Measurements from ENCODE around the gene TSEN34. TPM values are rescaled to one million over a fixed set of nuclear protein-coding genes. Genes with fewer than 3 reads are reported as not detected.
A peak's percentile ranks its signal among the peaks of the same experiment; 100 is the strongest.

Gene TSEN34
- total RNA-seq, 2 experiments from 2014 or later = 8.4 to 8.6 TPM

DNA sequence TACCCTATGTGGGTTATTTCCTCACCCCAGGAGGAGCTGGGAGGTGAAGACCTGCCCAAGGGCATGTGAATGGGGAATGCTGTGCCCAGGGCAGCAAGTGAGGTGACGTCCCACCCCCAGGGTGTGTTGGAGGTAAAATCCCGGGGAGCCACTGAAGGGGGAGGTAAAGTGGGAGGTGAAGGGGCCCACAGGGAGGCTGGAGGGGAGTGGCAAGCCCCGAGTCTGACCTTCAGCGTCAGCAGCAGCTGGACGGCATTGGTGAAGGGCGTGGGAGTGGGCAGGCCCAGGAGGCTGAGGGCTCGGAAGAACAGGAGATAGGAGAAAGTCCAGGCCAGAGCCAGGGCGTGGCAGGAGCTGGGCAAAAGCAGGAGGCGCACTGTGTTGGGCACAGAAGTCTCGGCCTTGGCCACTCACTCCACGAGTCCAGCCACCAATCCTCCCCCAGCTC lies 4.2 kb upstream of the TSEN34 start:
- Mint-ChIP-seq H3K27ac (peak overlapping the region; percentile 85), H3K36me3 (ENCODE audit: low read depth) (peaks cover 28% of the 10 kb centered on the region), H3K4me3 (peak overlapping the region; percentile 88), H3K27me3 (no peaks in the 10 kb centered on the region), H3K4me1 (ENCODE audit: low read depth) (peaks cover 32% of the 10 kb centered on the region), H3K9me3 (no peaks in the 10 kb centered on the region)
- Histone ChIP-seq H3K9me3 (ENCODE audit: control insufficient read depth in 1 of 2, insufficient read depth in 1 of 2, low read length in 2 of 2) (no peaks in the 10 kb centered on the region), H3K4me1 (ENCODE audit: insufficient read depth, low read length) (peaks cover 26% of the 10 kb centered on the region), H3K27me3 (ENCODE audit: control insufficient read depth in 1 of 2, insufficient read depth in 2 of 2, low read length in 2 of 2) (no peaks in the 10 kb centered on the region), H3K36me3 (ENCODE audit: insufficient read depth, low read length) (peaks cover 5% of the 10 kb centered on the region), H3K4me3 (ENCODE audit: low read length) (no peak overlapping the region), H3K27ac (ENCODE audit: low read depth in 1 of 2, low read length in 2 of 2) (no peak overlapping the region)
- ChIA-PET POLR2A (interaction anchor here (1.1 to 1.8 kb wide), 2 partner anchors 14 to 72 kb away, joined by 3 to 8 read pairs; partner anchors contain the start of genes PRPF31 and TFPT), CTCF (interaction anchor here (1.2 to 2.9 kb wide), 2 partner anchors 14 to 19 kb away, joined by 4 to 20 read pairs; partner anchors contain the start of gene TMC4)
- TF ChIP-seq, protein P1, sequence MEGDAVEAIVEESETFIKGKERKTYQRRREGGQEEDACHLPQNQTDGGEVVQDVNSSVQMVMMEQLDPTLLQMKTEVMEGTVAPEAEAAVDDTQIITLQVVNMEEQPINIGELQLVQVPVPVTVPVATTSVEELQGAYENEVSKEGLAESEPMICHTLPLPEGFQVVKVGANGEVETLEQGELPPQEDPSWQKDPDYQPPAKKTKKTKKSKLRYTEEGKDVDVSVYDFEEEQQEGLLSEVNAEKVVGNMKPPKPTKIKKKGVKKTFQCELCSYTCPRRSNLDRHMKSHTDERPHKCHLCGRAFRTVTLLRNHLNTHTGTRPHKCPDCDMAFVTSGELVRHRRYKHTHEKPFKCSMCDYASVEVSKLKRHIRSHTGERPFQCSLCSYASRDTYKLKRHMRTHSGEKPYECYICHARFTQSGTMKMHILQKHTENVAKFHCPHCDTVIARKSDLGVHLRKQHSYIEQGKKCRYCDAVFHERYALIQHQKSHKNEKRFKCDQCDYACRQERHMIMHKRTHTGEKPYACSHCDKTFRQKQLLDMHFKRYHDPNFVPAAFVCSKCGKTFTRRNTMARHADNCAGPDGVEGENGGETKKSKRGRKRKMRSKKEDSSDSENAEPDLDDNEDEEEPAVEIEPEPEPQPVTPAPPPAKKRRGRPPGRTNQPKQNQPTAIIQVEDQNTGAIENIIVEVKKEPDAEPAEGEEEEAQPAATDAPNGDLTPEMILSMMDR (IDR thresholded peaks at IDR 0.05) = no peak
- ATAC-seq (ENCODE audit: poor library complexity) = no peak
- intact Hi-C loops (cut with DNase I, micrococcal nuclease) = loop anchor here in 1 of 2 experiments (5.0 kb wide), 1 partner anchor 45 kb away; no protein-coding TSS in a partner anchor
- DNase-seq = peak in 1 of 14 experiments; percentile 33

DNA sequence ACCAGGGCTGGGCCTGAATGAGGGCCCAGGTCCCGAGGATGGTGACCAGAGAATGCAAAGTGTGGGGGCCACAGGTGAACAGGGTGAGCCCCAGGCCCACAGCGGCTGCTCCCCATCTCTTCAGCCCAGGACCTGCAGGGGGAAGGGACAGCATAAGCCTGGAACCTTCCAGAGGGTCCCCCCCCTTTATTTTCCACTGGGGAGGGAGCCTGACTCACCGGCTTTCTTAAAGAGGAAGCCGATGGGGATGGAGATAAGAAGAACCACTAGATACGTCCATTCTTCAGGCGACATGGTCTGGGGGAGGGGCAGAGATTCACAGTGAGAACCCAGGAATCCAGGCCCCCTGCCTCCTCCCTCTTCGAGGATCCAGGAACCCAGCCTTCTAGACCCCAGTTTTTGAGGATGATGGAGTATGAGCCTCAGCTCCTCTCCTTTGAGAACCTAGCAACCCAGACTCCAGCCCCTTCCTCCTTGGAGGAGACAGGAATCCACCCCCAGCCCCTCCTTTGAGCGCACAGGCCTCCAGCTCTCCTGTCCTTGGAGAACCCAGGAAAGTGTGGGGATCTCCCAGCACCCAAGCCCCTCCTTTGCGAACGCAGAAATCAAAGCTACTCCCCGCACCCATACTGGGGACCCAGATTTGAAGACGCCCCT lies 2.8 kb upstream of the TSEN34 start:
- H3K27ac ChIP-seq (ENCODE audit: low read depth in 1 of 2, low read length in 2 of 2) = peak overlapping the region in 1 of 2 donors; percentile 18
- H3K4me1 ChIP-seq (ENCODE audit: insufficient read depth, low read length) = peaks cover 33% of the 10 kb centered on the region
- peak overlapping the region; percentile 88 for H3K4me3 Mint-ChIP-seq
- H3K27me3 ChIP-seq (ENCODE audit: control insufficient read depth in 1 of 2, insufficient read depth in 2 of 2, low read length in 2 of 2) = no peaks in the 10 kb centered on the region
- no peak for ATAC-seq (ENCODE audit: poor library complexity)
- TF ChIP-seq, protein P1 (IDR thresholded peaks at IDR 0.05) = no peak
- no peaks in the 10 kb centered on the region for H3K9me3 Mint-ChIP-seq
- POLR2A ChIA-PET = interaction anchor here (1.4 to 5.8 kb wide), 8 partner anchors 13 to 1066 kb away, joined by 4 to 148 read pairs (median 42); partner anchors contain the start of genes CNOT3, LENG1, PRPF31 and RPS9
- H3K9me3 ChIP-seq (ENCODE audit: control insufficient read depth in 1 of 2, insufficient read depth in 1 of 2, low read length in 2 of 2) = no peaks in the 10 kb centered on the region
- peak overlapping the region; percentile 85 for H3K27ac Mint-ChIP-seq
- peaks cover 7% of the 10 kb centered on the region for H3K36me3 ChIP-seq (ENCODE audit: insufficient read depth, low read length)
- H3K36me3 Mint-ChIP-seq (ENCODE audit: low read depth) = peaks cover 36% of the 10 kb centered on the region
- H3K27me3 Mint-ChIP-seq = no peaks in the 10 kb centered on the region
- peak in 12 of 14 experiments; percentile 23 to 77 (median 52) for DNase-seq
- peak overlapping the region; percentile 74 for H3K4me3 ChIP-seq (ENCODE audit: low read length)
- H3K4me1 Mint-ChIP-seq (ENCODE audit: low read depth) = peaks cover 33% of the 10 kb centered on the region
- CTCF ChIA-PET = interaction anchor here (1.0 to 2.9 kb wide), 5 partner anchors 11 to 30 kb away, joined by 3 to 20 read pairs (median 5); partner anchors contain the start of genes LENG1 and RPS9
- intact Hi-C loops (cut with DNase I, micrococcal nuclease) = loop anchor here in 1 of 2 experiments (2.0 to 5.0 kb wide), 2 partner anchors 20 to 44 kb away; no protein-coding TSS in a partner anchor

DNA sequence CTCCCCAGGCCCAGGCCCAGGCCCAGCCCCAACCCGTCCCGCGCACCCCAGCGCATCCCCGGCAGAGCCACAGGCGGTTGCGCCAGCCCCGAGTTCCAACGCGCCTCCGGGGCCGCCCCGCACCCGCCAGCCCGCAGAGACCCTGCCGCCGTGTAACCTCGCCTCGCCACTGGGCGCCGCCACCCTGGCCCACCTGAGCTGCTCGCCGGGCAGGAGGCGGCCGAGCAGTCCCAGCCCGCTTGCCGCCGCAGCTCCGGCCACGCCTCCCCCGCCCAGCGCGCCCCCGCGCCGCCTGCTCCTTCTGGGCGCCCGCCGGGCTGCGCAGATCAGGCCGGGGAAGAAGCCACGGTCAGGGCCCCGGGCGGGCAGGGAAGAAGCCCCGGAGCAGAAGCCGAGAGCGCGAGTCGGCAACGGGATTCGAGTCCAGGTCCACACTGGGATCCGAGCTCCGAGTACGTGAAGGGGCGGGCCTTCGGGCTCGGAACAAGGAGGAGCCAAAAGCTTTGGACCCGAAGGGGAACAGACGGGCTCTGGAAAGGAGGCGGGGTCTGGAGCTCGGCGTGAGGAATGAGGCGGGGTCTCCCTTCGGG lies 1.9 kb upstream of the TSEN34 start, which contains the start of gene MBOAT7:
MBOAT7 (minus strand) TSS at position 436 of the 590 bp plus-strand sequence. CDS start 1,072 bp downstream, outside the sequence.
- TF ChIP-seq, protein P1 (IDR thresholded peaks at IDR 0.05) = no peak
- no peaks in the 10 kb centered on the region for H3K27me3 ChIP-seq (ENCODE audit: control insufficient read depth in 1 of 2, insufficient read depth in 2 of 2, low read length in 2 of 2)
- H3K9me3 Mint-ChIP-seq = no peaks in the 10 kb centered on the region
- peaks cover 33% of the 10 kb centered on the region for H3K4me1 Mint-ChIP-seq (ENCODE audit: low read depth)
- POLR2A ChIA-PET = interaction anchor here (0.6 to 5.8 kb wide), 24 partner anchors 9 to 1932 kb away, joined by 3 to 148 read pairs (median 5); partner anchors contain the start of genes CNOT3, FIZ1, LENG1 and LENG8
- intact Hi-C loops (cut with DNase I, micrococcal nuclease) = loop anchor here (1.0 to 5.0 kb wide), 3 partner anchors 20 to 74 kb away; partner anchors contain the start of genes PRPF31 (in 1 of the 2) and TFPT (in 1 of the 2)
- peaks cover 33% of the 10 kb centered on the region for H3K36me3 Mint-ChIP-seq (ENCODE audit: low read depth)
- peak within 1 kb of the TSS; percentile 96 for H3K27ac Mint-ChIP-seq
- H3K9me3 ChIP-seq (ENCODE audit: control insufficient read depth in 1 of 2, insufficient read depth in 1 of 2, low read length in 2 of 2) = no peaks in the 10 kb centered on the region
- peaks cover 11% of the 10 kb centered on the region for H3K36me3 ChIP-seq (ENCODE audit: insufficient read depth, low read length)
- ATAC-seq (ENCODE audit: poor library complexity) (no peak), DNase-seq (no peak)
- H3K4me3 Mint-ChIP-seq = peak within 1 kb of the TSS; percentile 90
- H3K27ac ChIP-seq (ENCODE audit: low read depth in 1 of 2, low read length in 2 of 2) = peak within 1 kb of the TSS; percentile 99
- H3K27me3 Mint-ChIP-seq = no peaks in the 10 kb centered on the region
- CTCF ChIA-PET = interaction anchor here (0.6 to 2.9 kb wide), 7 partner anchors 11 to 101 kb away, joined by 3 to 20 read pairs (median 5); partner anchors contain the start of genes CNOT3, LENG1 and RPS9
- peak within 1 kb of the TSS; percentile 74 for H3K4me3 ChIP-seq (ENCODE audit: low read length)
- peaks cover 33% of the 10 kb centered on the region for H3K4me1 ChIP-seq (ENCODE audit: insufficient read depth, low read length)

Measured in CD4-positive, alpha-beta T cell (primary cell).